ENCODE measurements around the gene DSE.

DSE gene

GRCh38 chr6:116371120-116371917 is 572 bp downstream of the DSE start:
- DNase-seq (ENCODE audit: insufficient read length, low spot score) (peak; percentile 37), FAIRE-seq (no peak)
- no peak for TF ChIP-seq CTCF (IDR thresholded peaks at IDR 0.05; ENCODE audit: insufficient read depth, missing control alignments)

- FAIRE-seq: no peak
- no peak for TF ChIP-seq CTCF (IDR thresholded peaks at IDR 0.05; ENCODE audit: insufficient read depth, missing control alignments)
- DNase-seq (ENCODE audit: insufficient read length, low spot score): no peak
Observed at GRCh38 chr6:116371918-116372209, 1.1 kb downstream of the DSE start.

GRCh38 chr6:116373300-116373699 is 2.6 kb downstream of the DSE start:
- FAIRE-seq (no peak), DNase-seq (ENCODE audit: insufficient read length, low spot score) (no peak)

GRCh38 chr6:116373940-116374339 is 3.2 kb downstream of the DSE start:
- DNase-seq (ENCODE audit: insufficient read length, low spot score) (no peak), FAIRE-seq (no peak)
- TF ChIP-seq CTCF (IDR thresholded peaks at IDR 0.05; ENCODE audit: insufficient read depth, missing control alignments): no peak

More at GRCh38 chr6:116373300-116373699, 2.6 kb downstream of the DSE start:
- no peak for TF ChIP-seq CTCF (IDR thresholded peaks at IDR 0.05; ENCODE audit: insufficient read depth, missing control alignments)

- FAIRE-seq (no peak), DNase-seq (ENCODE audit: insufficient read length, low spot score) (no peak)
- TF ChIP-seq CTCF (IDR thresholded peaks at IDR 0.05; ENCODE audit: insufficient read depth, missing control alignments): no peak
Observed at GRCh38 chr6:116374586-116374985, 3.8 kb downstream of the DSE start.

GRCh38 chr6:116375262-116375661 is 4.5 kb downstream of the DSE start:
- DNase-seq (ENCODE audit: insufficient read length, low spot score) (no peak), FAIRE-seq (no peak)
- TF ChIP-seq CTCF (IDR thresholded peaks at IDR 0.05; ENCODE audit: insufficient read depth, missing control alignments): no peak

- DNase-seq (ENCODE audit: insufficient read length, low spot score): no peak
- no peak for FAIRE-seq
- no peak for TF ChIP-seq CTCF (IDR thresholded peaks at IDR 0.05; ENCODE audit: insufficient read depth, missing control alignments)
Observed at GRCh38 chr6:116376149-116376548, 5.4 kb downstream of the DSE start.
